ENCODE results near the gene DCAF8. TPM values are rescaled to one million over a fixed set of nuclear protein-coding genes. Genes with fewer than 3 reads are reported as not detected.

Gene DCAF8
- total RNA-seq, 2 donors from 2014 or later = 167 to 178 TPM

GRCh38 chr1:160228431-160228830 is 33.9 kb downstream of the DCAF8 start:
- H3K4me1 Mint-ChIP-seq = peaks cover 1% of the 10 kb centered on the region
- H3K27me3 Mint-ChIP-seq = no peaks in the 10 kb centered on the region
- no peak for DNase-seq

DNA sequence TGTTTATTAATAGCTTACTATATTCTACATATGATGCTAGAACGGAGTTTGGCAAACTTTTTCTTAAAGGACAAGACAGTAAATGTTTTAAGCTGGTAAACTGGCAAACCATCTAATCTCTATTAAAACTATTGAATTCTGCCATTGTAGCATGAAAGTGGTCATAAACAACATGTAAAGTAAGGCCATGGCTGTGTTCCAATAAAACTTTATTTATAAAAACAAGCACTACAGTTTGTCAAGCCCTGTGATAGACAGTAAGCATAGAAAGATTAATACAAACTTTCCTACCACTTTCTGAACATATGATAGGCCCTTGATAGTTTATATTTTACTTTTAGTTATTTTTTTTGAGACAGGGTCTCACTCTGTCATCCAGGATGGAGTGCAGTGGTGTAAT is 34.8 kb downstream of the DCAF8 start:
- ATAC-seq (no peak), DNase-seq (no peak)
- no peaks in the 10 kb centered on the region for H3K4me1 Mint-ChIP-seq
- no peaks in the 10 kb centered on the region for H3K9me3 ChIP-seq (ENCODE audit: control insufficient read depth, low read length, poor library complexity, severe bottlenecking)
- no peaks in the 10 kb centered on the region for H3K27me3 Mint-ChIP-seq
- H3K36me3 Mint-ChIP-seq (ENCODE audit: low read depth) = no peaks in the 10 kb centered on the region
- no peak overlapping the region for H3K27ac Mint-ChIP-seq
- H3K4me3 Mint-ChIP-seq = no peak overlapping the region

More at GRCh38 chr1:160228431-160228830, 33.9 kb downstream of the DCAF8 start:
- H3K9me3 ChIP-seq (ENCODE audit: control insufficient read depth, low read length, poor library complexity, severe bottlenecking) = no peaks in the 10 kb centered on the region
- H3K4me3 Mint-ChIP-seq = no peak overlapping the region
- no peaks in the 10 kb centered on the region for H3K36me3 Mint-ChIP-seq (ENCODE audit: low read depth)
- no peak overlapping the region for H3K27ac Mint-ChIP-seq
- no peak for ATAC-seq

DNA sequence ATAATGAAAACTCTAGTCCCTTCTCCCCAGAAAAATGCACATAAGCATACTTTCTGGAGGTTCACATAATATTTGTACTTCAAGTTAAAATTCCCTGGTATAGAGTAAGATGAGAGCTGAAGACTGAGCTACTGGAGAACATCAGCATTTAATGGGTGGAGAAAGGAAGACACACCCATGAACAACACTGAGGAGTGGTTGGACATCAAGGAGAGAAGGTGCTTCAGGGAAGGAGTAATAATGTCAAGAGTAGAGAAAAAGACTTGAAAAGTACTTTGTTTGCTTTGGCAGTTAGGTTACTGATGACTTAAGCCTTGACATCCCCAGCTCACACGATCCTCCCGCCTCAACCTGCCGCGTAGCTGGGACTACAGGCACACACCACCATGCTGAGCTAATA is 35.3 kb downstream of the DCAF8 start:
- no peaks in the 10 kb centered on the region for H3K9me3 ChIP-seq (ENCODE audit: control insufficient read depth, low read length, poor library complexity, severe bottlenecking)
- H3K4me3 Mint-ChIP-seq = no peak overlapping the region
- DNase-seq (no peak), ATAC-seq (no peak)
- no peak overlapping the region for H3K27ac Mint-ChIP-seq
- no peaks in the 10 kb centered on the region for H3K27me3 Mint-ChIP-seq
- H3K4me1 Mint-ChIP-seq = no peaks in the 10 kb centered on the region
- H3K36me3 Mint-ChIP-seq (ENCODE audit: low read depth) = no peaks in the 10 kb centered on the region

DNA sequence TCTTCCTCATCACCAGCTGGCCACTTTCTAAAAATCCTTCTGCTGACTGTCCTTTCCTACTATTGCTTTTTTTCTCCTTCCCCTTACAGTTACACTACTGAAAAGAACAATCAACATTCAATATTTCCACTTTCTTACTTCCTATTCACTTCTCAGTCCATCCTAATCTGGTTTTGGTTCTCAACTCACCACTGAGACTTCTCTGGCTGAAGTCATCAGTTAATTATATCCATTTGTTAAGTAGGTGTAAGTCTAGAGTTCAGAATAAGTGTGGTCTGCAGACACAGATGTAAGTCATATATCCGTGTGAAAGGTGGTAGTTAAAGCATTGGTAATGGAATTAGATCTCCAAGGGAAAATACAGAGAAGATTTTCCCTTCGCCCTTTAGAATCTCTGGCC is 35.7 kb downstream of the DCAF8 start:
- Mint-ChIP-seq H3K4me1 (no peaks in the 10 kb centered on the region), H3K4me3 (no peak overlapping the region), H3K27me3 (no peaks in the 10 kb centered on the region), H3K36me3 (ENCODE audit: low read depth) (no peaks in the 10 kb centered on the region), H3K27ac (no peak overlapping the region)
- H3K9me3 ChIP-seq (ENCODE audit: control insufficient read depth, low read length, poor library complexity, severe bottlenecking) = no peaks in the 10 kb centered on the region
- DNase-seq (no peak), ATAC-seq (no peak)

- H3K4me1 Mint-ChIP-seq = no peaks in the 10 kb centered on the region
These were observed 37.0 kb downstream of the DCAF8 start for GRCh38 chr1:160225345-160225744.

DNA sequence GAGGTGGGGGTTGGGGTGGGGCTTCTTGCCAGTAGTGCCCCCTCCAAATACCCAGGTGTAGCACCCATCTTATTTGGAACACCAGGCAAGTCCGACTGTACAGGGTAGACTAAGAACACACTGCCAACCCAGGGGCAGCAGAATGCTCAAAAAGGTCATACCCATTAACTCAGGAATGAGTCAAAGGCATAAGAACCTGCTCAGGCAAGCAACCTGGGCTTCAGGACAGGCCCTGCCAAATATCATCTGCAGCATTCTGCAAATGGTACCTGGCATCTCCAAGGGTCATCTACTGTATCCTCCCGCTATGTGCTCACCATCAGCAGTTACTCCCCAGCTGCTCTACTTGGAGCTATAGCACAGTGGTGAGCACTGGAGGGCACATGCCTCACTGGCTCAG is 37.7 kb downstream of the DCAF8 start:
- Mint-ChIP-seq H3K27ac (no peak overlapping the region), H3K27me3 (no peaks in the 10 kb centered on the region), H3K4me3 (no peak overlapping the region), H3K36me3 (ENCODE audit: low read depth) (no peaks in the 10 kb centered on the region), H3K4me1 (peaks cover 4% of the 10 kb centered on the region)
- ATAC-seq = no peak
- no peak for DNase-seq
- no peaks in the 10 kb centered on the region for H3K9me3 ChIP-seq (ENCODE audit: control insufficient read depth, low read length, poor library complexity, severe bottlenecking)

More at GRCh38 chr1:160225345-160225744, 37.0 kb downstream of the DCAF8 start:
- H3K27ac Mint-ChIP-seq = no peak overlapping the region
- H3K27me3 Mint-ChIP-seq = no peaks in the 10 kb centered on the region
- no peaks in the 10 kb centered on the region for H3K9me3 ChIP-seq (ENCODE audit: control insufficient read depth, low read length, poor library complexity, severe bottlenecking)
- no peak for DNase-seq
- H3K36me3 Mint-ChIP-seq (ENCODE audit: low read depth) = no peaks in the 10 kb centered on the region
- no peak overlapping the region for H3K4me3 Mint-ChIP-seq
- no peak for ATAC-seq

- Mint-ChIP-seq H3K27me3 (no peaks in the 10 kb centered on the region), H3K27ac (peak overlapping the region; percentile 16), H3K4me3 (no peak overlapping the region), H3K4me1 (peaks cover 4% of the 10 kb centered on the region), H3K36me3 (ENCODE audit: low read depth) (peaks cover 2% of the 10 kb centered on the region)
- DNase-seq (no peak), ATAC-seq (no peak)
- no peaks in the 10 kb centered on the region for H3K9me3 ChIP-seq (ENCODE audit: control insufficient read depth, low read length, poor library complexity, severe bottlenecking)
These were observed 39.8 kb downstream of the DCAF8 start for GRCh38 chr1:160222546-160222945.

DNA sequence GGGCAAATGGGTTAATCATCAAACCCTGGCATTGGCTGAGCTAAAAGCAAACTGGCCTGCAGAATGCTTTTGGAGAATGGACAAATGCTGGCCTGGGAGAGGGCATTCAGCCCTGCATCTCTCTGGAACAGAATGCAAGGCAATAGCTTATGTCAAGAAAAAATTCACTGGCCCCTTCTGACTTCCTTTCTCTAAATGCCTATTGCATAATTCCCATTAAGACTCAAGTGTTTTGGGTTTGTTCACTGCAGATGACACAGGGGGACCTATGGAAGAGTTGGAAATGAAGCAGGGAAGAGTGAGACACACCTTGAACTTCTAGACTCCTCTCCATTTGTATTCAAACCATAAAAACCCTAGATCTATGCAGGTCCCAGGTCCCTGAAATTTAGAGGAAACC is 41.3 kb downstream of the DCAF8 start:
- Mint-ChIP-seq H3K4me3 (no peak overlapping the region), H3K27ac (peak overlapping the region; percentile 34), H3K36me3 (ENCODE audit: low read depth) (peaks cover 2% of the 10 kb centered on the region), H3K27me3 (no peaks in the 10 kb centered on the region), H3K4me1 (peaks cover 7% of the 10 kb centered on the region)
- no peak for ATAC-seq
- H3K9me3 ChIP-seq (ENCODE audit: control insufficient read depth, low read length, poor library complexity, severe bottlenecking) = no peaks in the 10 kb centered on the region
- no peak for DNase-seq

- no peak for DNase-seq
- ATAC-seq = no peak
- no peak overlapping the region for H3K4me3 Mint-ChIP-seq
- peaks cover 5% of the 10 kb centered on the region for H3K36me3 Mint-ChIP-seq (ENCODE audit: low read depth)
- H3K27me3 Mint-ChIP-seq = no peaks in the 10 kb centered on the region
- no peaks in the 10 kb centered on the region for H3K9me3 ChIP-seq (ENCODE audit: control insufficient read depth, low read length, poor library complexity, severe bottlenecking)
- peaks cover 9% of the 10 kb centered on the region for H3K4me1 Mint-ChIP-seq
- peak overlapping the region; percentile 34 for H3K27ac Mint-ChIP-seq
These were observed 42.0 kb downstream of the DCAF8 start for GRCh38 chr1:160220301-160220700.

DNA sequence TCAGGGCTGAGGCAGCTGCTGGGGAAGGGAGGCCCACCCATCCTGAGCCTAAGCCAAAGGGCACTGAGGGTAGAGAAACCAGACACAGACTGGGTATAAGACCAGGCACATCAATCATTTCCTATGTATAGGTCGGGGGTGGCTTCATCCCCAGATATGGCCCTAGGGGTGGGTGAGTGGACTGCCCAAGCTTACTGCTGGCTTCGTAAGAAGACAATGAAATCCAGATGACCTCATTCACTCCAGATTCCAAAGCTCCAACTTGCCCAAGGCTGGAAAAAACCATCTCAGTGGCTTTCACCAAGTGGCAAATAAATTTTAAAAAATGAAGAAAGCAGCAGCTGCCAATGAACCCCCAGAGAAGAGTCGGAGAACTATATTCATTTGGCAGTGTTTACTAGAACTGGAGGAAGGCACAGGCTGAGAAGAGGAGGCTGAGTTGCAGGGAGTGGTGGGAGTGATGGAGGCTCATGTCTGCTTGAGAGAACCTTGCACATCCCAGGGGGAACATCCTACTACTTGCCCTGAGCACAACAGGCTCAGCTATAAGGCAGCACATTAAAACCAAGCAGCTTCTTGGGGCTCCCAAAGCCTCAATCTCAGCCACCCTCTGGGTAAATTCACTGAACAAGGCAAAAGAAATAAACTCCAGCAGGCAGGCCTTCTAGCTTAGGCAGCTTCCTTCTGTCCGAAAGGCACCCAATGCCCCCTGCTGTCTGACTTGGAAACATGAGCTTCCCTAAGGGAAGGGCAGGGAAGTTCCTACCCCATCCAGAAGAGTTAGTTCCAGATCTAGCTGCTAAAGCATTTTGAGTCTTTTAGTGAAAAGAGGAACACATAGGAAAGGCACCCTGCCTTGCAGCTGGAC is 43.1 kb downstream of the DCAF8 start:
- no peaks in the 10 kb centered on the region for H3K27me3 Mint-ChIP-seq
- no peaks in the 10 kb centered on the region for H3K9me3 ChIP-seq (ENCODE audit: control insufficient read depth, low read length, poor library complexity, severe bottlenecking)
- no peak overlapping the region for H3K4me3 Mint-ChIP-seq
- H3K27ac Mint-ChIP-seq = no peak overlapping the region
- no peak for DNase-seq
- no peak for ATAC-seq
- peaks cover 5% of the 10 kb centered on the region for H3K36me3 Mint-ChIP-seq (ENCODE audit: low read depth)
- H3K4me1 Mint-ChIP-seq = peaks cover 9% of the 10 kb centered on the region

DNA sequence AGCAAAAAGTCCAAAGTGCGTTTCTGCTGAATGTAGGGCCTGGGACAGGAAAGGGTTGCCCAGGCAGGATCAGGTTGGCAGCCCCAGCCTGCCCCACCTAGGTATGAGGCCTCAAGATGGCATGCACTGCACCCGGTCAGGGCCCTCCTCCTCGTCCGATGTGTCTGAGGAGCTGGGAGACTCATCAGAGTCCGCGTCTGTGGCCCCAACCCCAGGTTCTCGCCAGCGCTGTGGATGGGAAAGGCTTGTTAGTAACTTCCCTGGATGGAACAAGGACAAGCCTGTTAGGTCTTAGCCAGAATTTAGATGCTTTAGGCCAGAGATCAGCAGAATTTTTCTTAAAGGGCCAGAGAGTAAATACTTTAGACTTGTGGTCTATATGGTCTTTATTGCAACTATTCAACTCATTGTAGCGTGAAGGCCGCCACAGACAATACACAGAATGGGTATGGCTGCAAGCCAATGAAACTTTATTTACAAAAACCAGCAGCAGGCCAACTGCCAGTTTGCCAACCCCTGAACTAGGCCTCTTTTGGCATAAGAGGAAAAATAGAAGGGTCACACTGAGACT is 44.8 kb downstream of the DCAF8 start:
- no peak for ATAC-seq

GRCh38 chr1:160216301-160216700 is 46.0 kb downstream of the DCAF8 start:
- peaks cover 13% of the 10 kb centered on the region for H3K4me1 Mint-ChIP-seq
- H3K36me3 Mint-ChIP-seq (ENCODE audit: low read depth) = peaks cover 18% of the 10 kb centered on the region
- no peaks in the 10 kb centered on the region for H3K9me3 ChIP-seq (ENCODE audit: control insufficient read depth, low read length, poor library complexity, severe bottlenecking)
- ATAC-seq (no peak), DNase-seq (no peak)
- H3K27me3 Mint-ChIP-seq = no peaks in the 10 kb centered on the region
- peak overlapping the region; percentile 47 for H3K27ac Mint-ChIP-seq
- no peak overlapping the region for H3K4me3 Mint-ChIP-seq

More for the DNA sequence above, 44.8 kb downstream of the DCAF8 start:
- Mint-ChIP-seq H3K36me3 (ENCODE audit: low read depth) (peaks cover 15% of the 10 kb centered on the region), H3K4me3 (no peak overlapping the region), H3K4me1 (peaks cover 11% of the 10 kb centered on the region), H3K27ac (no peak overlapping the region), H3K27me3 (no peaks in the 10 kb centered on the region)
- no peaks in the 10 kb centered on the region for H3K9me3 ChIP-seq (ENCODE audit: control insufficient read depth, low read length, poor library complexity, severe bottlenecking)
- no peak for DNase-seq

DNA sequence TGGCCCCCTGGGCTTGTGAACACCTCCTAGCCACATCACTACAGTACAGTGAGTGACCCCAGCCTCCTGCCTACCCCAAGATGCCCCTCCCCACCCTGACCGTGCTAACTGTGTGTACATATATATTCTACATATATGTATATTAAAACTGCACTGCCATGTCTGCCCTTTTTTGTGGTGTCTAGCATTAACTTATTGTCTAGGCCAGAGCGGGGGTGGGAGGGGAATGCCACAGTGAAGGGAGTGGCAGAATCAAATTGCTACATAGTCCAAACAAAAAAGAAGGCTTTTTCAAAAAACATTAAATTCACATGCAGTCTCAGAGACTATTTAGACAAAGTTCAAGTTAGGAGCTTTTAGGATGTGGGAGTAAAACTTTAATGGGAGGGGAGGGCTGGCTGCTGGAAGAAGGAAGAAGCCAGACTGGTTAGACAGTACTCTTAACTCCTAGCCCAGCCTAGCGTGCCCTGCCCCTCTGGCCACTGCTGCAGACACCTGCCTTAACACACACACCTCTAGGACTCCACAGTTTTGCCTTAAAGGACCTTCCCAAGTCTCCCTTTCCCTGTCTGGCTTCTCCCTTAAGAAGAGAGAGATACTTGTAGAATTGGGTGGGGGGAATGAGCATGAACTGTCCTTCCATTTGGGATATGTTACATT is 47.7 kb downstream of the DCAF8 start:
- no peaks in the 10 kb centered on the region for H3K9me3 ChIP-seq (ENCODE audit: control insufficient read depth, low read length, poor library complexity, severe bottlenecking)
- Mint-ChIP-seq H3K4me1 (peaks cover 19% of the 10 kb centered on the region), H3K27ac (peak overlapping the region; percentile 70), H3K4me3 (peak overlapping the region; percentile 15), H3K36me3 (ENCODE audit: low read depth) (peaks cover 18% of the 10 kb centered on the region), H3K27me3 (no peaks in the 10 kb centered on the region)
- DNase-seq = no peak
- no peak for ATAC-seq

Measured in T-helper 17 cell (primary cell).